TTC549 (cell line): ENCODE results near the gene PPM1L.
A peak's percentile ranks its signal among the peaks of the same experiment; 100 is the strongest.
"Not testable (repeated sequence)": the region's sequence is repeated elsewhere in the genome, so short reads cannot be mapped to it uniquely, and the experiment has no call there.

Source experiments
- FAIRE-seq: peaks from 2 replicates; lab custom pipeline; 2012; peaks lifted over from hg19 to GRCh38; lab: Jason Lieb, UNC

Gene PPM1L

GRCh38 chr3:160755776-160756304 lies at the start of gene PPM1L:
TSS of gene PPM1L (plus strand) at chr3:160756231.
- FAIRE-seq: no peak

- FAIRE-seq: peak; percentile 3
Observed at GRCh38 chr3:160707187-160707794, 48.7 kb upstream of the PPM1L start.

GRCh38 chr3:160709477-160710182 lies 46.4 kb upstream of the PPM1L start:
- no peak for FAIRE-seq

DNA sequence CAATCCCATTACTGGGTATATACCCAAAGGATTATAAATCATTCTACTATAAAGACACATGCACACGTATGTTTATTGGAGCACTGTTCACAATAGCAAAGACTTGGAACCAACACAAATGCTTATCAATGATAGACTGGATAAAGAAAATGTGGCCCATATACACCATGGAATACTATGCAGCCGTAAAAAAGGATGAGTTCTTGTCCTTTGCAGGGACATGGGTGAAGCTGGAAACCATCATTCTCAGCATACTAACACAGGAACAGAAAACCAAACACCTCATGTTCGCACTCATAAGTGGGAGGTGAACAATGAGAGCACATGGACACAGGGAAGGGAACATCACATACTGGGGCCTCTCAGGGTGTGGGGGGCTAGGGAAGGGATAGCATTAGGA lies 42.9 kb upstream of the PPM1L start:
- not testable (repeated sequence) for FAIRE-seq

GRCh38 chr3:160719710-160720109 lies 36.3 kb upstream of the PPM1L start:
- no peak for FAIRE-seq

DNA sequence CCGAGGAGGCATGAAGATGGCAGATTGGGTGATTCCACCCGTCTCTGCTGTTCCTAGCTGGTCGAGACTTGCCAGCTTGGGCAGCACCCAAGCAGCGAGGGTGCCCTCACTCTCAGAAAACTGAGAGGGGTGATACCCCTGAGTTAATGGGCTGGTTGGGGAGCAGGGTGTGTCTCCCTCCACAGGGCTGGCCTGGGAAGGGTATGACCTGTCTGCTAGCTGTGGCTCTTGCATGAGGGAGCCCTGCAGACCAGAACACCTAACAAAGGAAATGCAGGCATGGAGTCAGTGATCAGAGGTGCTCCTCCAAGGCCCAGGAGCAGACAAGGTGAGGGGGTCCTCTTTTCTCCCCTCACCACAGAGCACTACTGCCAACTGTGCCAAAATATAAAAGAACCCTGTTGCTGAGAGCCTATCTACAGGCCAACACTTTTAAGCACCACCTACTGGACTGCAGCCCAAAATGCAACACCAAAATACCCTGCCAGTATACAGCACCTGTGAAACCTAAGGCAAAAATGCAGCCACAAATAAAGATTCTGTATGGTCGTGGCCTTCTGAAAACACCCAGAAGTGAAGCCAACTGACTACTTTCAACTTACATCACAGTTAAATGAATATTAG lies 35.8 kb upstream of the PPM1L start:
- FAIRE-seq: no peak

GRCh38 chr3:160722331-160722730 lies 33.7 kb upstream of the PPM1L start:
- FAIRE-seq: no peak

- FAIRE-seq: no peak
Observed at GRCh38 chr3:160725338-160725737, 30.7 kb upstream of the PPM1L start.

DNA sequence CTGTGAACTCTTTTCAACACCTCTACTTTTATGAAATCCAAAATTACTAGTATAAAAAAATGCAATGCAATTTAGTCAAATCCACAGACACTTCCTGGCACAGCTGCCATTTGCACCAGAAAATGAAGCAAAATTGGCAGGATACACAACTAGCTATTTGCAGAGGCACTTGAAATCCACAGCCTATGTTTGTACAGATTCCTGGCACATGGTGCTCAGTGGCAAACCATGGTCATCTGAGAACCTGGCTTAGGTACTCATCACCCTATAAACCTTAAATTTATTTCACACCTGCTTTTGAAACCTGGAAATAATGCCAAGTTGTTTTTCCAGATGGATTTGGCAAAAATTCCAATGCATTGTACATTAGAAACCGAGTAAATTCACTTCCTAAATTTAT lies 20.2 kb upstream of the PPM1L start:
- FAIRE-seq: no peak

- no peak for FAIRE-seq
Observed at GRCh38 chr3:160738048-160738447, 18.0 kb upstream of the PPM1L start.

GRCh38 chr3:160739079-160739478 lies 17.0 kb upstream of the PPM1L start:
- FAIRE-seq: no peak

GRCh38 chr3:160746976-160747375 lies 9.1 kb upstream of the PPM1L start:
- FAIRE-seq: no peak

DNA sequence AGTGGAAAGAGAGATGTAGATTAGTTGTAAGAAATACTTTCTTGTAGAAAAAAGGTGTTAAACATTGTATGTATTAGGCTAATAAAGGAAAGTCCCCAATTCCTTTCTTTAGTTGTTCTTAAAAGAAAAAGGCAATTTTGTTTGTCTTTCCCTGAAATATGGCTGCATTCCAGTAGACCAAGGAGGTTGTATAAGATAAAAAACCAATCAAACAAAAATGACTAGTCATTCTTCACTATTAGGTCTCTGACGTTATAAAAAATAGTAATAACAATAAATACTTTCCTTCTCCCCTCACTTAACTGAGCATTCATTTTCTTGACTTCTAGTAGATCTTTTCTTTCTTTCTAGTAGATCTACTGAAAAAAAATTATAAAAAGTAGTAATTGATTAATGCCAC lies 8.6 kb upstream of the PPM1L start:
- no peak for FAIRE-seq

- no peak for FAIRE-seq
Observed at GRCh38 chr3:160748231-160748630, 7.8 kb upstream of the PPM1L start.

DNA sequence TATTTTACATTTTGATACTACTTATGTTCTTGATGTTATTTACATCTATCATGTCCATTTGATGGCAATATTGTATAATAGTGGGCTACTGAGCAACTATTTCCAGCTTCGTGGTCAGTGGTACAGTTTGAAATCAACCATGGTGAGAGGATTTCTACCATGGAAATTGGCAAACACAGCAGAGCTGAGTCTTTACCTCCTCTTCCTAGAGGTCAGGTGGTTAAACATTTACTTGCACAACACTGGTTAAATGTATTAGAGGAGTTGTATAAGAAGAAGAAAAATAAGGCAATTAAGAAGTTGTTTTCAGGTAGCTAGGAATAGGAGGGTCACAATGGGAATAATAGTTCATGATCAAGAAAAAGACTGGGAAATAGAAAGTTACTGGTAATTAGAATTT lies 7.2 kb upstream of the PPM1L start:
- FAIRE-seq: no peak

- no peak for FAIRE-seq
Observed at GRCh38 chr3:160753953-160754352, 2.1 kb upstream of the PPM1L start.

DNA sequence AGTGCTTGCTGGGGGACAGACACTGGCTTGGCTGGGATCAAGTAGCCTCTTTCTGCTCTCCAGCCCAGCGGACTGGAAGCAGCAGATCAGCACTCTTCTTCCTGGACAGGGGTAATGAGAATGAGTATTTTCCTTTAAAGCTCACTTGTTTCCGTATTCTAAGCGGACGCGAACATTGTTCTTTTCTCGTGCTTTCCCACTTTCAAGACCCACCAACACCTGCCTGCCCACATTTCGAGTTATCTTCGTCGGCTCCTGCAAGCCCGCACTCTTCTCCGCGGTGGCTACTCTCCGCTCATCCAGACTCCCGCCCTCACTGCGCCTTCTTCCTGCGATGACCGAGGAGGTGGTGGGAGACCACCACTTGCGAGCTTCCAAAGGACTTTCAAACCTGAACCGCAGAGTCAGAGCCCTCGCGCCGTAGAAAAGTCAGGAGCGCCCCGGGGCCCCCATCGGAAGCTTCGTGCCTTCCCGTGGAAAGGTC lies 1.6 kb upstream of the PPM1L start:
- no peak for FAIRE-seq

GRCh38 chr3:160754855-160755747 lies 930 bp upstream of the PPM1L start:
- FAIRE-seq: no peak

GRCh38 chr3:160757233-160758106 lies 1.4 kb downstream of the PPM1L start:
- FAIRE-seq: no peak

DNA sequence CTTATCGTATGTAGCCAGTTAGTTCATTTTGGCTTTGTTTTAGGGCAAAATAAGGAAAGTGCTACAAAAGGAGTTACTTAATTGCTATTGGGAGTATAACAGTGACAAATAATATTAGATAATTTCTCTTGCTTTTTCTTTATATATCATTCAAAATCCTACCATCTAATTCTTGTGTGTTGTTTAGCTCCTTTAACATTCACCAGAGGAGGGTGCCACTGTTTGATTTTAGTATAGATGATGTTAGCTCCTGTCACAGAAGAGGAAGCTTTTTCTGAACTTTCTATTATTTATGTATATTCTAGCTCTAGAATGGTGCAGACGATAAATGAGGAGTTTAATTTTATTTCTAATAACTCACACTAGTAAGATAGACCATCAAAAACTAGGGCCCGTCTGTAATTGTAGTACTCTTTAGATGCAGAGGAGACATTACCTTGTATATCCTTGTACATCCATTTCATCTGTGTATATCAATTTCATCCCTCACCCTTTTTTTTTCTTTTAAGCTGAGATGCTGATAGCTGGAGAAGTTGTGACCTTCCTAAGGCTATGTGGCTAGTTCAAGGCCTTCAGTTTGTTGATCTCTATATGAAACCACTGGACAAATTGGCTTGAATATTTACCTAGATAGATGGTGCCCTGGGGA lies 3.0 kb downstream of the PPM1L start:
- FAIRE-seq: no peak

DNA sequence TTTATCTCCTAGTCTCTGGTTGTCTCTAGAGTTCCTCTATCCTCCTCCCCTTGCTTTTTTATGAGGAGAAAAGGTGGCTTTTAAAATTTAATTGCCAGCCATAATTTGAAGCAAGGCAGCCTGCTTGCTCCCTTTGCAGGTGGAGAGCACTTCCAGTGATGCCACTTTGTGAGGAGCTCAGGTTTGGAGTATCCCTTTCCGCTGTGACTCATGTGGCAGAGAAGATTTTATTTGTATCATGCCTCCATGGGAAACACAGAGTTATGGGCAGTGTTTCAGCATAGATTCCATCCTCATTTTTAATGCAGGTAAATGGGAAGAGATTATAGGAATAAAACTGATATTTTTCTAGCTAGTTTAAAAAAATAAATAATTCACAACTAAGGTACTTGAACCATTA lies 7.0 kb downstream of the PPM1L start:
- no peak for FAIRE-seq
